Measurements from ENCODE around the gene F10.
"Not testable (repeated sequence)": the region's sequence is repeated elsewhere in the genome, so short reads cannot be mapped to it uniquely, and the experiment has no call there.

The F10 gene

GRCh38 chr13:113102302-113102701, 20.3 kb upstream of the F10 start:
- DNase-seq (ENCODE audit: low read depth): not testable (repeated sequence)

GRCh38 chr13:113102727-113103126, 19.9 kb upstream of the F10 start:
- DNase-seq (ENCODE audit: low read depth): no peak

- no peak for DNase-seq (ENCODE audit: low read depth)
Observed at GRCh38 chr13:113103646-113104045, 19.0 kb upstream of the F10 start.

- DNase-seq (ENCODE audit: low read depth): no peak
Observed at GRCh38 chr13:113105032-113105920, 17.3 kb upstream of the F10 start, which contains the start of gene F7. F7 (plus strand) TSS chr13:113105791; CDS start chr13:113105842, 51 bp downstream.

- DNase-seq (ENCODE audit: low read depth): no peak
Observed at GRCh38 chr13:113105921-113106452, 16.6 kb upstream of the F10 start.

- no peak for DNase-seq (ENCODE audit: low read depth)
Observed at GRCh38 chr13:113106711-113107351, 15.8 kb upstream of the F10 start.

- DNase-seq (ENCODE audit: low read depth): not testable (repeated sequence)
Observed at GRCh38 chr13:113108521-113108920, 14.1 kb upstream of the F10 start.

GRCh38 chr13:113109151-113110047, 13.2 kb upstream of the F10 start:
- DNase-seq (ENCODE audit: low read depth): no peak

GRCh38 chr13:113110048-113110851, 12.3 kb upstream of the F10 start:
- no peak for DNase-seq (ENCODE audit: low read depth)

- no peak for DNase-seq (ENCODE audit: low read depth)
Observed at GRCh38 chr13:113110852-113111315, 11.7 kb upstream of the F10 start.

GRCh38 chr13:113111821-113112220, 10.8 kb upstream of the F10 start:
- DNase-seq (ENCODE audit: low read depth): not testable (repeated sequence)

GRCh38 chr13:113112475-113112874, 10.1 kb upstream of the F10 start:
- not testable (repeated sequence) for DNase-seq (ENCODE audit: low read depth)

GRCh38 chr13:113112893-113113845, 9.4 kb upstream of the F10 start:
- no peak for DNase-seq (ENCODE audit: low read depth)

GRCh38 chr13:113113846-113114271, 8.7 kb upstream of the F10 start:
- no peak for DNase-seq (ENCODE audit: low read depth)

GRCh38 chr13:113114511-113115362, 7.9 kb upstream of the F10 start:
- DNase-seq (ENCODE audit: low read depth): no peak

- no peak for DNase-seq (ENCODE audit: low read depth)
Observed at GRCh38 chr13:113115363-113116205, 7.0 kb upstream of the F10 start.

- DNase-seq (ENCODE audit: low read depth): no peak
Observed at GRCh38 chr13:113116206-113116800, 6.3 kb upstream of the F10 start.
